Ovary (tissue), 3 donors: ENCODE results near the gene VPS52.

Experiments used
- CTCF ChIP-seq, 3 donors: fragments of 450-650 bp in 2 of 3; fragments of 200-600 bp in 1 of 3; IDR thresholded peaks; one replicate each; pipeline versions ENCODE4 v1.5.1 to v1.8.0; 2016 to 2022; ENCODE audit warnings: antibody characterized with exemption in 3 of 3, mild to moderate bottlenecking in 1 of 3
- EP300 ChIP-seq: sonication (generic); formaldehyde crosslinking; IDR thresholded peaks from one replicate; pipeline ENCODE4 v1.6.1; 2017; ENCODE audit warnings: antibody characterized with exemption
- donor health status: DM: no; HTN: no; CAD: no.

- no peak for TF ChIP-seq CTCF (IDR thresholded peaks at IDR 0.05)
- no peak for TF ChIP-seq EP300
Measured at GRCh38 chr6:33314515-33314942, 42.9 kb upstream of the VPS52 start.
